NAMALWA (cell line): ENCODE data around the gene OS9.

ENCODE experiments used
- DNase-seq: peaks from one replicate; pipeline ENCODE4 v3.0.0-alpha.2; 2015; ENCODE audit warnings: low spot score

Gene OS9

GRCh38 chr12:57753756-57754337 is 59.9 kb downstream of the OS9 start:
- DNase-seq = no peak

GRCh38 chr12:57754411-57755193 is 60.7 kb downstream of the OS9 start, which contains the start of gene MARCHF9:
MARCHF9 (plus strand) TSS chr12:57755103; CDS start chr12:57755529, 426 bp downstream.
- DNase-seq = peak; percentile 88

- DNase-seq = no peak
Observed at GRCh38 chr12:57755194-57755453, 61.2 kb downstream of the OS9 start.

- peak; percentile 57 for DNase-seq
Observed at GRCh38 chr12:57755454-57756372, 61.8 kb downstream of the OS9 start.

- DNase-seq = peak; percentile 82
Observed at GRCh38 chr12:57756406-57757341, 62.7 kb downstream of the OS9 start.

GRCh38 chr12:57757771-57758170 is 63.8 kb downstream of the OS9 start:
- no peak for DNase-seq

- DNase-seq = no peak
Observed at GRCh38 chr12:57758552-57759359, 64.8 kb downstream of the OS9 start.

GRCh38 chr12:57759360-57759980 is 65.5 kb downstream of the OS9 start:
- peak; percentile 68 for DNase-seq

GRCh38 chr12:57760347-57760982 is 66.5 kb downstream of the OS9 start:
- no peak for DNase-seq

- DNase-seq = no peak
Observed at GRCh38 chr12:57761391-57761998, 67.6 kb downstream of the OS9 start.

GRCh38 chr12:57762463-57762862 is 68.5 kb downstream of the OS9 start:
- DNase-seq = no peak

- DNase-seq = no peak
Observed at GRCh38 chr12:57763881-57764661, 70.1 kb downstream of the OS9 start.

- no peak for DNase-seq
Observed at GRCh38 chr12:57764662-57765002, 70.7 kb downstream of the OS9 start.

GRCh38 chr12:57765003-57765697 is 71.2 kb downstream of the OS9 start:
- no peak for DNase-seq

- DNase-seq = no peak
Observed at GRCh38 chr12:57765698-57766463, 71.9 kb downstream of the OS9 start.

- DNase-seq = no peak
Observed at GRCh38 chr12:57766464-57767304, 72.8 kb downstream of the OS9 start, which contains the start of gene CYP27B1. CYP27B1 (minus strand) TSS chr12:57767078; CDS start chr12:57767041, 37 bp downstream.
